Coronary artery (tissue), 2 donors: ENCODE measurements around the gene LEMD1.

Source experiments
- DNase-seq: peaks from one replicate; pipeline ENCODE4 v3.0.0-alpha.2; 2017; ENCODE audit warnings: low spot score
- H3K27ac ChIP-seq, 2 donors: fragments of 200-600 bp; sonication (generic); one replicate each; pipeline ENCODE4 v1.5.1; 2016 to 2019
- H3K4me3 ChIP-seq: fragments of 200-600 bp; sonication (generic); 2 replicates; pipeline ENCODE4 v1.5.1; 2016; ENCODE audit warnings: mild to moderate bottlenecking, moderate library complexity
- CTCF ChIP-seq: fragments of 200-600 bp; sonication (generic); IDR thresholded peaks from one replicate; pipeline ENCODE4 v1.5.1; 2019; ENCODE audit warnings: antibody characterized with exemption

LEMD1 gene

GRCh38 chr1:205451202-205451601 is 29.3 kb upstream of the LEMD1 start:
- no peak for TF ChIP-seq CTCF
- DNase-seq: no peak
- Histone ChIP-seq H3K4me3 (no peak overlapping the region), H3K27ac (no peak overlapping the region)

- no peak for DNase-seq
- H3K27ac ChIP-seq: no peak overlapping the region
- H3K4me3 ChIP-seq: no peak overlapping the region
- no peak for TF ChIP-seq CTCF
These were observed 28.6 kb upstream of the LEMD1 start for GRCh38 chr1:205450448-205450847.

- TF ChIP-seq CTCF: no peak
- H3K27ac ChIP-seq: no peak overlapping the region
- no peak overlapping the region for H3K4me3 ChIP-seq
- DNase-seq: no peak
These were observed 28.0 kb upstream of the LEMD1 start for GRCh38 chr1:205449750-205450443.

GRCh38 chr1:205449254-205449749 is 27.4 kb upstream of the LEMD1 start:
- Histone ChIP-seq H3K4me3 (no peak overlapping the region), H3K27ac (no peak overlapping the region)
- DNase-seq: no peak
- no peak for TF ChIP-seq CTCF

- TF ChIP-seq CTCF: no peak
- DNase-seq: no peak
- Histone ChIP-seq H3K27ac (no peak overlapping the region), H3K4me3 (no peak overlapping the region)
These were observed 26.8 kb upstream of the LEMD1 start for GRCh38 chr1:205448540-205449253.

- TF ChIP-seq CTCF: no peak
- Histone ChIP-seq H3K27ac (no peak overlapping the region), H3K4me3 (no peak overlapping the region)
- DNase-seq: no peak
These were observed 25.8 kb upstream of the LEMD1 start for GRCh38 chr1:205447457-205448341.
